ENCODE data around the gene OTOR. TPM values are rescaled to one million over a fixed set of nuclear protein-coding genes. Genes with fewer than 3 reads are reported as not detected.

The OTOR gene
- total RNA-seq, 4 donors from 2014 or later, result not detected

DNA sequence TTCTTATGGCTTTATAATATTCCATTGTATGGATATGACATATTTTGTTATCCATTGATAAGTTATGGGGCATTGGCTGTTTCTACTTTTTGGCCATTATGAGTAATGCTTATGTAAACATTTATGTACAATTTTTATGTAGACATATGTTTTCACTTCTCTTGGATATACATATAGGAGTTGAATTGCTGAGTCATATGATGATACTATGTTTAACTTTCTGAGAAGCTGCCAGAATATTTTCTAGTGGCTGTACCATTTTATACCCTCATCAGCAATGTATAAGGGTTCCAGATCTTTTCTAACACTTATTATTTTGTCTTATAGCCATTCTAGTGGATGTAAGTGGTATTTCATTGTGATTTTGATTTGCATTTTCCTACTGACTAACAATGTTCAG is 23.1 kb downstream of the OTOR start:
- intact Hi-C loops (cut with DNase I; ENCODE audit: low total_unique reads), result no loop called here
- H3K36me3 ChIP-seq, result no peaks in the 10 kb centered on the region
- no peaks in the 10 kb centered on the region for H3K9me3 ChIP-seq
- ATAC-seq (no peak), DNase-seq (no peak)
- no peaks in the 10 kb centered on the region for H3K27me3 ChIP-seq
- H3K27ac ChIP-seq, result no peak overlapping the region
- TF ChIP-seq POLR2A (IDR thresholded peaks at IDR 0.05), result no peak
- TF ChIP-seq, protein P1, sequence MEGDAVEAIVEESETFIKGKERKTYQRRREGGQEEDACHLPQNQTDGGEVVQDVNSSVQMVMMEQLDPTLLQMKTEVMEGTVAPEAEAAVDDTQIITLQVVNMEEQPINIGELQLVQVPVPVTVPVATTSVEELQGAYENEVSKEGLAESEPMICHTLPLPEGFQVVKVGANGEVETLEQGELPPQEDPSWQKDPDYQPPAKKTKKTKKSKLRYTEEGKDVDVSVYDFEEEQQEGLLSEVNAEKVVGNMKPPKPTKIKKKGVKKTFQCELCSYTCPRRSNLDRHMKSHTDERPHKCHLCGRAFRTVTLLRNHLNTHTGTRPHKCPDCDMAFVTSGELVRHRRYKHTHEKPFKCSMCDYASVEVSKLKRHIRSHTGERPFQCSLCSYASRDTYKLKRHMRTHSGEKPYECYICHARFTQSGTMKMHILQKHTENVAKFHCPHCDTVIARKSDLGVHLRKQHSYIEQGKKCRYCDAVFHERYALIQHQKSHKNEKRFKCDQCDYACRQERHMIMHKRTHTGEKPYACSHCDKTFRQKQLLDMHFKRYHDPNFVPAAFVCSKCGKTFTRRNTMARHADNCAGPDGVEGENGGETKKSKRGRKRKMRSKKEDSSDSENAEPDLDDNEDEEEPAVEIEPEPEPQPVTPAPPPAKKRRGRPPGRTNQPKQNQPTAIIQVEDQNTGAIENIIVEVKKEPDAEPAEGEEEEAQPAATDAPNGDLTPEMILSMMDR (IDR thresholded peaks at IDR 0.05 in 4 of 5, conservative IDR thresholded peaks at IDR 0.05 in 1 of 5), result no peak
- H3K4me1 ChIP-seq, result no peaks in the 10 kb centered on the region
- no peak overlapping the region for H3K4me3 ChIP-seq
- in situ Hi-C loops (cut with MboI; ENCODE audit: low sequenced_read_pairs in 4 of 4), result loop anchor here in 1 of 4 donors (25.0 kb wide), 1 partner anchor 259 kb away; no protein-coding TSS in a partner anchor

DNA sequence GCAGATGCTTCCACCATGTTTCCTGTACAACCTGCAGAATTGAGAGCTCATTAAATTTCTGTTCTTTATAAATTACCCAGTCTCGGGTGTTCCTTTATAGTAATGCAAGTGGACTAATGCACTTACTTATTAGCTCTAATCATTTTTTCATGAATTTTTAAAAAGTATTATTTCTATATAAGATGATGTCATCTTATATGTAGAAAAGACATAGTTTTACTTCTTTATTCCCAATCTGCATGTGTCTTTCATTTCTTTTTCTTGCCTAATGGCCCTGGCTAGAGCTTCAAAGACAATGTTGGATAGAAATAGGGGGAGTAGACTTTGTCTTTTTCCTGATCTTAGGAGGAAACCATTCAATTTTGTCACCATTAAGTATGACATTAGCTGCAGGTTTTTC is 27.8 kb downstream of the OTOR start:
- in situ Hi-C loops (cut with MboI; ENCODE audit: low sequenced_read_pairs in 4 of 4) (no loop called here), intact Hi-C loops (cut with DNase I; ENCODE audit: low total_unique reads) (no loop called here)
- TF ChIP-seq, protein P1 (IDR thresholded peaks at IDR 0.05 in 4 of 5, conservative IDR thresholded peaks at IDR 0.05 in 1 of 5), result no peak
- no peak for TF ChIP-seq POLR2A (IDR thresholded peaks at IDR 0.05)
- H3K27me3 ChIP-seq, result no peaks in the 10 kb centered on the region
- ATAC-seq (no peak), DNase-seq (no peak)
- H3K9me3 ChIP-seq, result no peaks in the 10 kb centered on the region
- H3K4me3 ChIP-seq, result no peak overlapping the region
- no peaks in the 10 kb centered on the region for H3K4me1 ChIP-seq
- no peaks in the 10 kb centered on the region for H3K36me3 ChIP-seq
- no peak overlapping the region for H3K27ac ChIP-seq

DNA sequence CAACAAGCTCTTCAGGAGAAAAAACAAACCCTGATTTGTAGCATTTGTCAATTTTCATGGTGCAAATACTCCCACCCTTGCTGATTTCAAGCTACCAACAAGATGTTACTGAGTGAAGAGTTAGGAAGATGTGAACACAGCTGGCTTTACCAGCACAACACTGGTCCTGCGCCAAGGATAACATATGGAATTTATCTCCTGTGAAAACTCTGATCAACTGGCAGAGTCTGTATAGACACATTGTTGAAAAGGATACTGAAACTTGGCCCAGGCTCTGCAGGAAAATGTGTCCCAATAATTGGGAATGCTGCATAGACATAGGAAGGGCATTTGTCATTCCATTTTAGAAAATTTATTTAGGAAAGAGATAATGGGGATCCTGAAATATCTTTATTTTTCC is 29.0 kb downstream of the OTOR start:
- no peak overlapping the region for H3K4me3 ChIP-seq
- no peak for TF ChIP-seq POLR2A (IDR thresholded peaks at IDR 0.05)
- TF ChIP-seq, protein P1 (IDR thresholded peaks at IDR 0.05 in 4 of 5, conservative IDR thresholded peaks at IDR 0.05 in 1 of 5), result no peak
- intact Hi-C loops (cut with DNase I; ENCODE audit: low total_unique reads) (no loop called here), in situ Hi-C loops (cut with MboI; ENCODE audit: low sequenced_read_pairs in 4 of 4) (no loop called here)
- DNase-seq (no peak), ATAC-seq (no peak)
- no peaks in the 10 kb centered on the region for H3K9me3 ChIP-seq
- H3K36me3 ChIP-seq, result no peaks in the 10 kb centered on the region
- no peaks in the 10 kb centered on the region for H3K4me1 ChIP-seq
- H3K27ac ChIP-seq, result no peak overlapping the region
- no peaks in the 10 kb centered on the region for H3K27me3 ChIP-seq

DNA sequence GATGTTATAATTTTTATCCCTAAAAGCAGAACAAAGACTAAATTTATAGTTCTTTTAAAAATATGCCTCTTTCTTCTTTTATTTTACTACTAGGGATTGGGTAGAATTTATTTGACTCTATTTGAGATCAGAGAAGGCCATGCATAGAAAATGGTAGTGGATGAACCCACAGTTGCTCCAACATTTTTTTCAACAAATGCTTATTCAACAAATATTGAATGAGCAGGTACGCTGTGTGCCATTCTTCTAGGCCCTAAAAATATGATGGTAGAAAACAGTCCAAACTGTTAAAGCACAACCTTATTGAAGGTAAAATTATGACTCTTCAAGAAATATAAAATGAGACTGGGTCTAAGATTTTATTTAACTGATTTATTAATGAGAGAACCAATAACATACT is 30.0 kb downstream of the OTOR start:
- DNase-seq (no peak), ATAC-seq (no peak)
- no peak overlapping the region for H3K27ac ChIP-seq
- no peaks in the 10 kb centered on the region for H3K36me3 ChIP-seq
- no peaks in the 10 kb centered on the region for H3K4me1 ChIP-seq
- no peaks in the 10 kb centered on the region for H3K27me3 ChIP-seq
- H3K9me3 ChIP-seq, result no peaks in the 10 kb centered on the region
- no peak overlapping the region for H3K4me3 ChIP-seq
- no peak for TF ChIP-seq POLR2A (IDR thresholded peaks at IDR 0.05)
- TF ChIP-seq, protein P1 (IDR thresholded peaks at IDR 0.05 in 4 of 5, conservative IDR thresholded peaks at IDR 0.05 in 1 of 5), result no peak
- intact Hi-C loops (cut with DNase I; ENCODE audit: low total_unique reads), result no loop called here
- in situ Hi-C loops (cut with MboI; ENCODE audit: low sequenced_read_pairs in 4 of 4), result no loop called here

DNA sequence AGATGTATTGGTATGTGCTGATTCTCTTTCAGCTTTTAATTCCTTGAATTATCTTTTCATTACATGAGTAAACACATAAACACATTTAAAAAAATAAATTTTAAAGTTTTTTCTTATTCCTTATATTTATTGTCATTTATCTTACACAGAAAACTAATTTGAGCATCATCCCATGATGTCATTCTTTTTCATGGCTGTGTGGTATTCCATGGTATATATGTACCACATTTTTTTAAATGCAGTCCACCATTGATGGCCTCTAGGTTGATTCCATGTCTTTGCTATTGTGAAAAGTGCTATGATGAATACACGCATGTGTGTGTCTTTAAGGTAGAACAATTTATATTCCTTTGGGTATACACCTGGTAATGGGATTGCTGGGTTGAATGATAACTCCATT is 33.3 kb downstream of the OTOR start:
- intact Hi-C loops (cut with DNase I; ENCODE audit: low total_unique reads), result no loop called here

More for the DNA sequence above, 33.3 kb downstream of the OTOR start:
- TF ChIP-seq POLR2A (IDR thresholded peaks at IDR 0.05), result no peak
- TF ChIP-seq, protein P1 (IDR thresholded peaks at IDR 0.05 in 4 of 5, conservative IDR thresholded peaks at IDR 0.05 in 1 of 5), result no peak
- Histone ChIP-seq H3K9me3 (no peaks in the 10 kb centered on the region), H3K4me1 (no peaks in the 10 kb centered on the region), H3K36me3 (no peaks in the 10 kb centered on the region), H3K4me3 (no peak overlapping the region), H3K27me3 (no peaks in the 10 kb centered on the region), H3K27ac (no peak overlapping the region)
- in situ Hi-C loops (cut with MboI; ENCODE audit: low sequenced_read_pairs in 4 of 4), result no loop called here
- DNase-seq (no peak), ATAC-seq (no peak)

Measured in gastrocnemius medialis (tissue), 4 donors.